LNCAP (cell line): Measurements from ENCODE around the gene TLCD2.

ENCODE experiments used
- TF ChIP-seq, protein P1 (sequence below): fragments of 450-650 bp; IDR thresholded peaks from 2 replicates; pipeline ENCODE4 v1.5.1; 2017; ENCODE audit warnings: mild to moderate bottlenecking

TLCD2 gene

DNA sequence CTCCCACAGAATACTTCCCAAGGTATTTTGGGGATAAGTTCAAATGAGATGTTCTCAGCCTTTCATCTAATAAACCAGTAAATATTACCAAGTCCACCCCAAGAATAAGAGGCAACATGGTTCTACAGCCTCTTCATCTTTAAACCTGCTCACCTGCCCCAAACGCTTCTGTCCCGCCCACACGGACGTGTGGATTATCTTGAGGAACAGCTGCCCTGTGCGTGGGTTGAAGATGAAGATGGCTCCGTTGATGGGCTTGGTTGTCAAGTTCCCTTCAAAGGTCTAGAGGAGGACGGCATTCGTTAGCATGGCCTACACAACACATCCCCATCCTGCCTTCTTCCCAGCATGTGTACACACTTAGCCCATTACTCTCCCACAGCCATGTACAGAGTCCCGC, 52.1 kb downstream of the TLCD2 start:
- TF ChIP-seq, protein P1, sequence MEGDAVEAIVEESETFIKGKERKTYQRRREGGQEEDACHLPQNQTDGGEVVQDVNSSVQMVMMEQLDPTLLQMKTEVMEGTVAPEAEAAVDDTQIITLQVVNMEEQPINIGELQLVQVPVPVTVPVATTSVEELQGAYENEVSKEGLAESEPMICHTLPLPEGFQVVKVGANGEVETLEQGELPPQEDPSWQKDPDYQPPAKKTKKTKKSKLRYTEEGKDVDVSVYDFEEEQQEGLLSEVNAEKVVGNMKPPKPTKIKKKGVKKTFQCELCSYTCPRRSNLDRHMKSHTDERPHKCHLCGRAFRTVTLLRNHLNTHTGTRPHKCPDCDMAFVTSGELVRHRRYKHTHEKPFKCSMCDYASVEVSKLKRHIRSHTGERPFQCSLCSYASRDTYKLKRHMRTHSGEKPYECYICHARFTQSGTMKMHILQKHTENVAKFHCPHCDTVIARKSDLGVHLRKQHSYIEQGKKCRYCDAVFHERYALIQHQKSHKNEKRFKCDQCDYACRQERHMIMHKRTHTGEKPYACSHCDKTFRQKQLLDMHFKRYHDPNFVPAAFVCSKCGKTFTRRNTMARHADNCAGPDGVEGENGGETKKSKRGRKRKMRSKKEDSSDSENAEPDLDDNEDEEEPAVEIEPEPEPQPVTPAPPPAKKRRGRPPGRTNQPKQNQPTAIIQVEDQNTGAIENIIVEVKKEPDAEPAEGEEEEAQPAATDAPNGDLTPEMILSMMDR, result no peak

DNA sequence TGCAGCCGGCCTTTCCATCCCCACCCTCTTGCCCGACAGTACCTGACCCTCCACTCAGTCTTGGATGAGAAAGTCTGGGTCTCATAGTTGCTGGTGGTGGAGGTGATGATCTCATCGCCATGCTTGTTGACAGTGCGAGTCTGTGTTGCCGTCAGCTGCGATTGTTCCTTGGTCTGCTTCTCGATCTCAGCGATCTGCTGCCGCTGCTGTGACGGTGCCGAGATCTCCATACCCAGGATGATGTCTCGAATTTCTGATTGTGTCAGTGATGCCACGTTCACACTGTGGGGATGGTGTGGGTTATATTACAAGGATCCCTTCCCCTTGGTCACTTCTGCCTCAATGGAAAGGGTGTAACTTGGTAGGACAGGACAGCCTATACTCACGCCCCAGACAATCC, 56.4 kb downstream of the TLCD2 start:
- TF ChIP-seq, protein P1, result no peak
